Prostate gland (tissue), 2 donors: ENCODE data around the gene NDFIP1.

Source experiments
- POLR2A ChIP-seq: fragments of 450-650 bp; IDR thresholded peaks from one replicate; pipeline ENCODE4 v1.6.1; 2016; ENCODE audit warnings: antibody characterized with exemption, mild to moderate bottlenecking
- POLR2AphosphoS5 ChIP-seq: sonication (generic); formaldehyde crosslinking; IDR thresholded peaks from one replicate; pipeline ENCODE4 v1.6.1; 2017; ENCODE audit warnings: antibody characterized with exemption
- TF ChIP-seq, protein P1 (sequence below), 4 experiments: fragments of 200-600 bp in 2 of 4; fragments of 450-650 bp in 2 of 4; sonication (generic) in 2 of 4; IDR thresholded peaks; 1 replicate in 3 of 4; 2 replicates in 1 of 4; pipeline ENCODE4 v1.5.1; 2016 to 2019; ENCODE audit warnings: antibody characterized with exemption in 4 of 4, mild to moderate bottlenecking in 2 of 4, moderate library complexity in 2 of 4

DNA sequence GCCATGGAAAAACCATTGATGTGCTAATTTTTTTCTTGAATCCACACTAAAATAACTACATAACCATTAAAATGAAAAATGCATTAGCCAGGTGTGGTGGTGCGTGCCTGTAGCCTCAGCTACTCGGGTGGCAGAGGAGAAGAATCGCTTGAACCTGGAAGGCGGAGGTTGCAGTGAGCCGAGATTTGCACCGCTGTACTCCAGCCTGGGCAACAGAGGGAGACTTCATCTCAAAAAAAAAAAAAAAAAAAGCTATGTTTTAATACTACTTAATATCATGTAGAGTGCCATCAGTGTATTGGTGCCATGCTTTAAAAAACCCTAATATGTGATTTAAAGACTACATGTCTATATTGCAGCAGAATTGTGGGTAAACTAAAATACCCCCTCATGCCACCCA is 58.9 kb downstream of the NDFIP1 start:
- TF ChIP-seq, protein P1, sequence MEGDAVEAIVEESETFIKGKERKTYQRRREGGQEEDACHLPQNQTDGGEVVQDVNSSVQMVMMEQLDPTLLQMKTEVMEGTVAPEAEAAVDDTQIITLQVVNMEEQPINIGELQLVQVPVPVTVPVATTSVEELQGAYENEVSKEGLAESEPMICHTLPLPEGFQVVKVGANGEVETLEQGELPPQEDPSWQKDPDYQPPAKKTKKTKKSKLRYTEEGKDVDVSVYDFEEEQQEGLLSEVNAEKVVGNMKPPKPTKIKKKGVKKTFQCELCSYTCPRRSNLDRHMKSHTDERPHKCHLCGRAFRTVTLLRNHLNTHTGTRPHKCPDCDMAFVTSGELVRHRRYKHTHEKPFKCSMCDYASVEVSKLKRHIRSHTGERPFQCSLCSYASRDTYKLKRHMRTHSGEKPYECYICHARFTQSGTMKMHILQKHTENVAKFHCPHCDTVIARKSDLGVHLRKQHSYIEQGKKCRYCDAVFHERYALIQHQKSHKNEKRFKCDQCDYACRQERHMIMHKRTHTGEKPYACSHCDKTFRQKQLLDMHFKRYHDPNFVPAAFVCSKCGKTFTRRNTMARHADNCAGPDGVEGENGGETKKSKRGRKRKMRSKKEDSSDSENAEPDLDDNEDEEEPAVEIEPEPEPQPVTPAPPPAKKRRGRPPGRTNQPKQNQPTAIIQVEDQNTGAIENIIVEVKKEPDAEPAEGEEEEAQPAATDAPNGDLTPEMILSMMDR (IDR thresholded peaks at IDR 0.05): no peak
- TF ChIP-seq POLR2A: no peak
- no peak for TF ChIP-seq POLR2AphosphoS5
